ENCODE results near the gene TFPT. TPM values are rescaled to one million over a fixed set of nuclear protein-coding genes. Genes with fewer than 3 reads are reported as not detected.

The TFPT gene
- total RNA-seq, 1 experiment from 2014 or later: 26.6 TPM

DNA sequence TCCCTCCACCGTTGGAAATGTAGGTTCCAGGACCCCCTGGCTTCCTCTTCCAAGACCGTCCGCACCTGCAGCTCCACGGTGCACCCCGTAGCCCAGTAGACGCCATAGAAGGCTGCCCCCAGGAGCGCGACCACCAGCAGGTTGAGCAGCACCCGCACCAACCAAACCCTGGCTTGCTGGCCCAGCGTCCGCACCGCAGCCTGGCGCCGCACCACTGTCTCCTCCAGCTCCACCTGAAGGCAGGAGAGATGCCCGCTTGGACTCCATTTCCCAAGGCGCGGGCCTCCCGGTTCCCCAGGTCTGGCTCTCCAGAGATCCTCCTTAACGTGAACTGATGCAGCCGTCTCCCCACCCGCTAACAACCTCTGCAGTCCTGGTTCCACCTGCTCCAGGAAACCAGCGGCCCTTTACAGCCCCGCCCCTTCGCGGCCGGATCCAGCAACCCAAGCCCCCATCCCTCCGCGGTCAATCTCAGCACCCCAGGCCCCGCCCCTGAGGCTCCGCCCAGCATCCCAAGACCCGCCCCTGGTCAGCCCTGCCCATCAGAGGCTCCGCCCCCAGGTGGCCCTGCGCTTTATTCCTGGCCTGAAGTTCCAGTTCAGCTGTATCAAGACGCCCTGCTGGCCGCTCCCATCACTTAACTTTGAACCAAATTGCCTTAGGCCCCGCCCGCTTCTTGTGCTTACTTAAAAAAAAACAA is 49.1 kb upstream of the TFPT start:
- H2AFZ ChIP-seq (ENCODE audit: low read length): no peak overlapping the region
- H3K36me3 Mint-ChIP-seq (ENCODE audit: insufficient read depth in 1 of 3, low read depth in 3 of 3): peaks cover 0 to 4% (median 3%) of the 10 kb centered on the region in 3 experiments; a peak in 3 of 7 replicates
- DNase-seq: peak; percentile 96

More for the DNA sequence above, 49.1 kb upstream of the TFPT start:
- H3K9me3 Mint-ChIP-seq: peaks cover 0 to 6% of the 10 kb centered on the region in 2 experiments; a peak in 2 of 5 replicates
- Histone ChIP-seq H3K4me2 (ENCODE audit: insufficient read depth, insufficient read length, low read length) (peak overlapping the region; percentile 77), H3K56ac (ENCODE audit: insufficient read length, low read depth, low read length) (no peak overlapping the region), H2BK20ac (ENCODE audit: low read depth, low read length, poor library complexity, severe bottlenecking) (no peak overlapping the region), H3T11ph (ENCODE audit: low read length) (no peak overlapping the region), H4K8ac (replicated peaks; ENCODE audit: insufficient read length, low read depth, low read length) (no peak overlapping the region), H2BK5ac (ENCODE audit: insufficient read length, low read length) (no peak overlapping the region), H3K4ac (ENCODE audit: low read depth, low read length) (no peak overlapping the region), H3K18ac (ENCODE audit: insufficient read length, low read depth, low read length) (peak overlapping the region; percentile 24), H3K9me3 (ENCODE audit: control insufficient read depth, low read depth, low read length) (no peaks in the 10 kb centered on the region), H2AK5ac (ENCODE audit: insufficient read length, low read length) (no peak overlapping the region), H3K23me2 (ENCODE audit: insufficient read length, low read depth, low read length, poor library complexity, severe bottlenecking) (peaks cover 15% of the 10 kb centered on the region), H3K4me1 (ENCODE audit: insufficient read depth, low read length) (no peaks in the 10 kb centered on the region), H2BK15ac (ENCODE audit: low read depth, low read length) (no peak overlapping the region), H3K14ac (ENCODE audit: insufficient read depth, low read length) (0 out of 2 replicates have a peak overlapping the region, but pooled peaks have one; percentile 69), H4K20me1 (ENCODE audit: control insufficient read depth, insufficient read depth, insufficient read length) (no peaks in the 10 kb centered on the region), H2BK12ac (ENCODE audit: insufficient read length, low read depth, low read length) (no peak overlapping the region), H4K5ac (ENCODE audit: insufficient read length, low read depth, low read length) (no peak overlapping the region), H3K9ac (ENCODE audit: extremely low read depth, insufficient read length, low read length) (no peak overlapping the region), H4K91ac (ENCODE audit: insufficient read length, low read depth, low read length) (no peak overlapping the region), H3K23ac (ENCODE audit: insufficient read length, low read depth, low read length) (no peak overlapping the region), H3K79me2 (ENCODE audit: insufficient read depth, low read length) (no peaks in the 10 kb centered on the region), H3K79me1 (ENCODE audit: insufficient read depth, low read depth, low read length, poor library complexity, severe bottlenecking) (no peaks in the 10 kb centered on the region), H3K27me3 (ENCODE audit: insufficient read depth, low read length) (no peaks in the 10 kb centered on the region), H3K27ac (ENCODE audit: insufficient read length, low read depth, low read length) (no peak overlapping the region), H2BK120ac (ENCODE audit: low read depth, low read length, poor library complexity, severe bottlenecking) (no peak overlapping the region)
- no CpG with 5 or more reads among the region's 37 CpGs for WGBS (ENCODE audit: extremely low coverage, insufficient read length, low lambda C conversion rate)
- H3K4me3 Mint-ChIP-seq: peak overlapping the region; percentile 63 to 79
- H3K27me3 Mint-ChIP-seq (ENCODE audit: low read depth): peaks cover 40% of the 10 kb centered on the region
- H3K4me1 Mint-ChIP-seq: peaks cover 31 to 43% of the 10 kb centered on the region in 2 experiments
- TF ChIP-seq, protein P1, sequence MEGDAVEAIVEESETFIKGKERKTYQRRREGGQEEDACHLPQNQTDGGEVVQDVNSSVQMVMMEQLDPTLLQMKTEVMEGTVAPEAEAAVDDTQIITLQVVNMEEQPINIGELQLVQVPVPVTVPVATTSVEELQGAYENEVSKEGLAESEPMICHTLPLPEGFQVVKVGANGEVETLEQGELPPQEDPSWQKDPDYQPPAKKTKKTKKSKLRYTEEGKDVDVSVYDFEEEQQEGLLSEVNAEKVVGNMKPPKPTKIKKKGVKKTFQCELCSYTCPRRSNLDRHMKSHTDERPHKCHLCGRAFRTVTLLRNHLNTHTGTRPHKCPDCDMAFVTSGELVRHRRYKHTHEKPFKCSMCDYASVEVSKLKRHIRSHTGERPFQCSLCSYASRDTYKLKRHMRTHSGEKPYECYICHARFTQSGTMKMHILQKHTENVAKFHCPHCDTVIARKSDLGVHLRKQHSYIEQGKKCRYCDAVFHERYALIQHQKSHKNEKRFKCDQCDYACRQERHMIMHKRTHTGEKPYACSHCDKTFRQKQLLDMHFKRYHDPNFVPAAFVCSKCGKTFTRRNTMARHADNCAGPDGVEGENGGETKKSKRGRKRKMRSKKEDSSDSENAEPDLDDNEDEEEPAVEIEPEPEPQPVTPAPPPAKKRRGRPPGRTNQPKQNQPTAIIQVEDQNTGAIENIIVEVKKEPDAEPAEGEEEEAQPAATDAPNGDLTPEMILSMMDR (conservative IDR thresholded peaks at IDR 0.05): no peak
- peak overlapping the region in 1 of 3 experiments; percentile 61; a peak in 2 of 7 replicates for H3K27ac Mint-ChIP-seq

Data from H9 (cell line).